IMR-90 (cell line): Measurements from ENCODE around the gene AK3. TPM values are rescaled to one million over a fixed set of nuclear protein-coding genes. Genes with fewer than 3 reads are reported as not detected.

ENCODE experiments used
- ATAC-seq: fragments of 200-7000 bp; cut with Tn5 transposase; 2 replicates; pipeline ENCODE4 v1.9.1; 2020; ENCODE audit warnings: low read depth, mild to moderate bottlenecking, moderate library complexity
- BruUV-seq: library from RNA; stranded (reverse); fragments of 400-500 nt; replicated peaks from 2 replicates; lab custom pipeline; 2021; lab: Mats Ljungman, UMichigan
- CTCF ChIA-PET: fragments of 300-600 bp; formaldehyde crosslinking; extraction: SDS; loops from one replicate; lab custom pipeline; 2021; ENCODE audit warnings: antibody characterized with exemption; lab: Yijun Ruan, JAX
- POLR2A ChIA-PET: fragments of 300-600 bp; sonication (Branson Sonifier 250); formaldehyde crosslinking; loops from one replicate; lab custom pipeline; 2022; ENCODE audit warnings: antibody characterized with exemption; ENCODE audit not compliant: unreplicated experiment; lab: Charles Lee
- DNase-seq: peaks from one replicate; pipeline ENCODE4 v3.0.0; 2013
- H2AFZ ChIP-seq: replicated peaks from 2 replicates; pipeline ENCODE3; 2013; ENCODE audit warnings: low read length, mild to moderate bottlenecking; ENCODE audit not compliant: poor library complexity
- H2AK5ac ChIP-seq: 2 replicates; pipeline ENCODE4 v1.6.1; 2013; ENCODE audit warnings: low read depth, low read length, inconsistent platforms
- H2AK9ac ChIP-seq: replicated peaks from 2 replicates; pipeline ENCODE3; 2013; ENCODE audit warnings: mild to moderate bottlenecking, low read depth, low read length, moderate library complexity; ENCODE audit not compliant: poor library complexity
- H2BK120ac ChIP-seq: 2 replicates; pipeline ENCODE4 v1.6.1; 2013; ENCODE audit warnings: low read depth, low read length, inconsistent platforms
- H2BK15ac ChIP-seq: 3 replicates; pipeline ENCODE4 v1.6.1; 2013; ENCODE audit warnings: low read depth, low read length, inconsistent platforms
- H2BK20ac ChIP-seq: 2 replicates; pipeline ENCODE4 v1.6.1; 2013; ENCODE audit warnings: low read depth, mild to moderate bottlenecking, inconsistent platforms, low read length, moderate library complexity
- H2BK5ac ChIP-seq: 2 replicates; pipeline ENCODE4 v1.6.1; 2013; ENCODE audit warnings: mild to moderate bottlenecking, low read depth, low read length, inconsistent platforms; ENCODE audit not compliant: poor library complexity, severe bottlenecking
- H3K14ac ChIP-seq: replicated peaks from 2 replicates; pipeline ENCODE4 v1.6.1; 2013; ENCODE audit warnings: low read depth, low read length, inconsistent platforms
- H3K18ac ChIP-seq: 2 replicates; pipeline ENCODE4 v1.6.1; 2013; ENCODE audit warnings: low read depth, low read length, control low read depth
- H3K23ac ChIP-seq: 2 replicates; pipeline ENCODE4 v1.6.1; 2013; ENCODE audit warnings: low read depth, low read length, inconsistent platforms
- H3K27ac ChIP-seq: 2 replicates; pipeline ENCODE4 v1.5.1; 2013; ENCODE audit warnings: mild to moderate bottlenecking, control low read depth, low read length; ENCODE audit not compliant: insufficient read depth
- H3K27me3 ChIP-seq: 2 replicates; pipeline ENCODE4 v1.6.1; 2013; ENCODE audit warnings: low read length; ENCODE audit not compliant: control insufficient read depth, insufficient read depth
- H3K36me3 ChIP-seq: 2 replicates; pipeline ENCODE4 v1.6.1; 2013; ENCODE audit warnings: low read length, mixed read lengths; ENCODE audit not compliant: control insufficient read depth, insufficient read depth
- H3K4ac ChIP-seq: 2 replicates; pipeline ENCODE4 v1.6.1; 2013; ENCODE audit warnings: low read depth, low read length, inconsistent platforms
- H3K4me1 ChIP-seq: 2 replicates; pipeline ENCODE4 v1.6.1; 2013; ENCODE audit warnings: low read length, mixed read lengths; ENCODE audit not compliant: control insufficient read depth, insufficient read depth
- H3K4me2 ChIP-seq: 2 replicates; pipeline ENCODE4 v1.6.1; 2013; ENCODE audit warnings: low read depth, mild to moderate bottlenecking, control low read depth, low read length, moderate library complexity
- H3K4me3 ChIP-seq: 2 replicates; pipeline ENCODE4 v1.5.1; 2013; ENCODE audit warnings: low read depth, mild to moderate bottlenecking, control low read depth, low read length, moderate library complexity; ENCODE audit not compliant: insufficient read depth
- H3K56ac ChIP-seq: 2 replicates; pipeline ENCODE4 v1.6.1; 2013; ENCODE audit warnings: low read length, inconsistent platforms; ENCODE audit not compliant: insufficient read depth; ENCODE audit errors: extremely low read depth
- H3K79me1 ChIP-seq, 2 experiments: 2 replicates each; pipeline ENCODE4 v1.6.1; 2013; ENCODE audit warnings: low read length in 2 of 2, inconsistent platforms in 1 of 2, low read depth in 1 of 2
- H3K9ac ChIP-seq: 2 replicates; pipeline ENCODE4 v1.6.1; 2013; ENCODE audit warnings: low read depth, low read length, control low read depth
- H3K9me1 ChIP-seq: 2 replicates; pipeline ENCODE4 v1.6.1; 2013; ENCODE audit warnings: low read length, inconsistent platforms; ENCODE audit not compliant: insufficient read depth
- H3K9me3 ChIP-seq: 2 replicates; pipeline ENCODE4 v1.6.1; 2013; ENCODE audit warnings: low read length; ENCODE audit not compliant: control insufficient read depth, insufficient read depth
- H4K20me1 ChIP-seq: 2 replicates; pipeline ENCODE4 v1.6.1; 2013; ENCODE audit warnings: low read length, inconsistent platforms; ENCODE audit not compliant: insufficient read depth
- H4K5ac ChIP-seq: 2 replicates; pipeline ENCODE4 v1.6.1; 2013; ENCODE audit warnings: mild to moderate bottlenecking, low read depth, low read length, control low read depth
- H4K8ac ChIP-seq, 2 experiments: 2 replicates each; pipeline ENCODE4 v1.6.1; 2013; ENCODE audit warnings: low read depth in 2 of 2, low read length in 2 of 2, control low read depth in 1 of 2, inconsistent platforms in 1 of 2
- H4K91ac ChIP-seq: 2 replicates; pipeline ENCODE4 v1.6.1; 2013; ENCODE audit warnings: low read depth, low read length, inconsistent platforms; ENCODE audit not compliant: insufficient read depth
- BHLHE40 ChIP-seq: fragments of 150-350 bp; IDR thresholded peaks from 2 replicates; pipeline ENCODE4 v1.6.1; 2016; ENCODE audit warnings: mild to moderate bottlenecking, low read depth, low read length
- CEBPB ChIP-seq: IDR thresholded peaks from 2 replicates; pipeline ENCODE4 v1.6.1; 2012; ENCODE audit warnings: low read depth, low read length, improper control_type of control experiment
- CHD1 ChIP-seq: IDR thresholded peaks from 2 replicates; pipeline ENCODE4 v1.6.1; 2012; ENCODE audit warnings: low read depth, low read length, improper control_type of control experiment
- FOS ChIP-seq: fragments of 150-350 bp; IDR thresholded peaks from 2 replicates; pipeline ENCODE4 v1.6.1; 2016; ENCODE audit warnings: low read depth, low read length
- MAZ ChIP-seq: IDR thresholded peaks from 2 replicates; pipeline ENCODE4 v1.6.1; 2012; ENCODE audit warnings: low read depth, mild to moderate bottlenecking, low read length, improper control_type of control experiment, moderate library complexity, borderline replicate concordance
- MXI1 ChIP-seq: IDR thresholded peaks from 2 replicates; pipeline ENCODE4 v1.6.1; 2012; ENCODE audit warnings: low read depth, mild to moderate bottlenecking, low read length, moderate library complexity, borderline replicate concordance
- RAD21 ChIP-seq: IDR thresholded peaks from 2 replicates; pipeline ENCODE4 v1.6.1; 2012; ENCODE audit warnings: low read length, improper control_type of control experiment
- dilution Hi-C: fragments of 300-500 bp; cut with HindIII; formaldehyde crosslinking; loops from one replicate; pipeline ENCODE4 v1.14.3; 2018; ENCODE audit warnings: low sequenced_read_pairs; ENCODE audit not compliant: unreplicated experiment
- in situ Hi-C: fragments of 300-500 bp; cut with MboI; formaldehyde crosslinking; loops from 3 replicates; pipeline ENCODE4 v1.14.3; 2019; ENCODE audit warnings: low sequenced_read_pairs, inconsistent platforms, mixed read lengths
- intact Hi-C: fragments of 100-400 bp; cut with micrococcal nuclease; formaldehyde crosslinking; loops from 2 replicates; pipeline ENCODE4 v1.10.0; 2022
- polyA plus RNA-seq, 3 experiments: library from polyadenylated mRNA; depleted of rRNA; stranded (reverse); fragments of >200 nt; gene quantifications; 2 replicates each; pipeline ENCODE4 v1.2.3, GENCODE V29; 2012; ENCODE audit warnings: low replicate concordance in 1 of 3
- total RNA-seq: library from RNA; depleted of rRNA; stranded (reverse); fragments of >200 nt; gene quantifications from 2 replicates; pipeline ENCODE4 v1.2.3, GENCODE V29; 2012

Gene AK3
- total and polyA plus RNA-seq, 2 of the 4 experiments (the other 2 are of a cell fraction), result 24.7 to 26.2 TPM

DNA sequence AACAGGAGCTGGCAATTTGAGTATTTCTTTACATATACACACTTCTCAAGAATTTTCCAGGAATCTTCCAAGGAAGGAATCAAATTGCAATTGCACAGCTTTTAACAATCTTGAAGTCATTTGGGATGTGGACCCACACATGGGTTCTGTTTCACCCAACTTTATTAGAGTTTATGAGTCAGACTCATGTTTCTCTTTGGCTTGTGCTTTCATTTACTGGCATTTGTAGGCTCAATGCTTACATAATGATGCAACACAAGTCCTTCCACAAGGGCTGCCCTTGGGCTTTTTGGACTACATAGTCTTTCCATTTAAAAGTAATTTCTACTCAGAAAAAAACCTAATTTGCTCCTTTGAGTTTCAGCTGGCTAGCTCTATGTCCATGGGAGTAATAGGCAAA lies 66.2 kb downstream of the AK3 start:
- peak; percentile 33 for ATAC-seq
- dilution Hi-C loops, result no loop called here
- ChIA-PET CTCF (interaction anchor here (0.6 to 1.5 kb wide), 2 partner anchors 9 to 909 kb away, joined by 3 to 5 read pairs; partner anchors contain the start of gene SPATA6L), POLR2A (no interaction called here)
- Histone ChIP-seq H2AK5ac (no peak overlapping the region), H3K9me1 (0 out of 2 replicates have a peak, but pooled peaks cover 2% of the 10 kb centered on the region), H3K4me1 (peaks cover 4% of the 10 kb centered on the region), H2BK120ac (no peak overlapping the region), H3K36me3 (no peaks in the 10 kb centered on the region), H3K4me2 (no peak overlapping the region), H3K56ac (no peak overlapping the region), H3K18ac (no peak overlapping the region), H2AK9ac (no peak overlapping the region), H3K9ac (no peak overlapping the region), H4K20me1 (no peaks in the 10 kb centered on the region), H3K4me3 (no peak overlapping the region), H2BK20ac (no peak overlapping the region), H3K79me1 (peaks cover 0 to 1% of the 10 kb centered on the region in 2 experiments; a peak in 2 of 4 replicates), H3K23ac (no peak overlapping the region), H2BK15ac (no peak overlapping the region), H3K27me3 (no peaks in the 10 kb centered on the region), H3K4ac (no peak overlapping the region), H4K8ac (no peak overlapping the region), H2BK5ac (no peak overlapping the region), H2AFZ (no peak overlapping the region), H3K14ac (no peak overlapping the region), H4K91ac (no peak overlapping the region), H3K27ac (no peak overlapping the region), H4K5ac (no peak overlapping the region), H3K9me3 (no peaks in the 10 kb centered on the region)
- intact Hi-C loops, result no loop called here
- peak; percentile 95 for DNase-seq
- TF ChIP-seq CHD1 (no peak), MAZ (no peak; the same call in 1 of the 2 replicates), CEBPB (peak; percentile 92), RAD21 (no peak), MXI1 (peak; percentile 45; the same call in 1 of the 2 replicates), BHLHE40 (peak; percentile 54), FOS (peak; percentile 75)
- in situ Hi-C loops, result loop anchor here (25.0 kb wide), 1 partner anchor 562 kb away; no protein-coding TSS in a partner anchor
- BruUV-seq, result no TSS peak
